ENCODE measurements around the gene MAD1L1. TPM values are rescaled to one million over a fixed set of nuclear protein-coding genes. Genes with fewer than 3 reads are reported as not detected.

The MAD1L1 gene
- total RNA-seq, 2 experiments from 2014 or later, result 157 to 160 TPM

- DNase-seq (peak in 1 of 14 experiments; percentile 14), ATAC-seq (ENCODE audit: poor library complexity) (no peak)
- Histone ChIP-seq H3K36me3 (ENCODE audit: insufficient read depth, low read length) (peaks cover 30% of the 10 kb centered on the region), H3K4me3 (ENCODE audit: low read length) (no peak overlapping the region), H3K9me3 (ENCODE audit: control insufficient read depth in 1 of 2, insufficient read depth in 1 of 2, low read length in 2 of 2) (no peaks in the 10 kb centered on the region), H3K27me3 (ENCODE audit: control insufficient read depth in 1 of 2, insufficient read depth in 2 of 2, low read length in 2 of 2) (no peaks in the 10 kb centered on the region), H3K4me1 (ENCODE audit: insufficient read depth, low read length) (no peaks in the 10 kb centered on the region), H3K27ac (ENCODE audit: low read depth in 1 of 2, low read length in 2 of 2) (no peak overlapping the region)
- intact Hi-C loops (cut with DNase I, micrococcal nuclease), result loop anchor here (1.0 to 10.0 kb wide), 5 partner anchors 314 to 630 kb away; no protein-coding TSS in a partner anchor
- peaks cover 4% of the 10 kb centered on the region for H3K4me1 Mint-ChIP-seq (ENCODE audit: low read depth)
- no peak for TF ChIP-seq CTCF (IDR thresholded peaks at IDR 0.05)
- H3K4me3 Mint-ChIP-seq, result no peak overlapping the region
- no peak overlapping the region for H3K27ac Mint-ChIP-seq
- H3K36me3 Mint-ChIP-seq (ENCODE audit: low read depth), result peaks cover 44% of the 10 kb centered on the region
- H3K9me3 Mint-ChIP-seq, result no peaks in the 10 kb centered on the region
- ChIA-PET POLR2A (no interaction called here), CTCF (no interaction called here)
- no peaks in the 10 kb centered on the region for H3K27me3 Mint-ChIP-seq
These were observed 24.0 kb downstream of the MAD1L1 start for GRCh38 chr7:2208712-2209111.

- CTCF ChIA-PET, result no interaction called here
- H3K4me1 Mint-ChIP-seq (ENCODE audit: low read depth), result peaks cover 4% of the 10 kb centered on the region
- H3K36me3 ChIP-seq (ENCODE audit: insufficient read depth, low read length), result peaks cover 19% of the 10 kb centered on the region
- no peaks in the 10 kb centered on the region for H3K9me3 ChIP-seq (ENCODE audit: control insufficient read depth in 1 of 2, insufficient read depth in 1 of 2, low read length in 2 of 2)
- H3K4me1 ChIP-seq (ENCODE audit: insufficient read depth, low read length), result no peaks in the 10 kb centered on the region
- no peak overlapping the region for H3K27ac ChIP-seq (ENCODE audit: low read depth in 1 of 2, low read length in 2 of 2)
- no peaks in the 10 kb centered on the region for H3K27me3 ChIP-seq (ENCODE audit: control insufficient read depth in 1 of 2, insufficient read depth in 2 of 2, low read length in 2 of 2)
- ATAC-seq (ENCODE audit: poor library complexity), result no peak
- POLR2A ChIA-PET, result no interaction called here
- peak in 1 of 14 experiments; percentile 14 for DNase-seq
- intact Hi-C loops (cut with DNase I, micrococcal nuclease), result loop anchor here (10.0 kb wide), 2 partner anchors 310 to 540 kb away; no protein-coding TSS in a partner anchor
- H3K4me3 Mint-ChIP-seq, result no peak overlapping the region
- TF ChIP-seq CTCF (IDR thresholded peaks at IDR 0.05), result no peak
- no peaks in the 10 kb centered on the region for H3K9me3 Mint-ChIP-seq
- no peak overlapping the region for H3K27ac Mint-ChIP-seq
- no peak overlapping the region for H3K4me3 ChIP-seq (ENCODE audit: low read length)
- H3K27me3 Mint-ChIP-seq, result no peaks in the 10 kb centered on the region
- peaks cover 29% of the 10 kb centered on the region for H3K36me3 Mint-ChIP-seq (ENCODE audit: low read depth)
These were observed 27.5 kb downstream of the MAD1L1 start for GRCh38 chr7:2205036-2205780.

- ChIA-PET POLR2A (no interaction called here), CTCF (no interaction called here)
- Mint-ChIP-seq H3K4me1 (ENCODE audit: low read depth) (peaks cover 4% of the 10 kb centered on the region), H3K27ac (no peak overlapping the region), H3K27me3 (no peaks in the 10 kb centered on the region), H3K36me3 (ENCODE audit: low read depth) (peaks cover 32% of the 10 kb centered on the region), H3K4me3 (no peak overlapping the region), H3K9me3 (no peaks in the 10 kb centered on the region)
- intact Hi-C loops (cut with DNase I, micrococcal nuclease), result loop anchor here (10.0 kb wide), 2 partner anchors 310 to 540 kb away; no protein-coding TSS in a partner anchor
- Histone ChIP-seq H3K36me3 (ENCODE audit: insufficient read depth, low read length) (peaks cover 25% of the 10 kb centered on the region), H3K27ac (ENCODE audit: low read depth in 1 of 2, low read length in 2 of 2) (no peak overlapping the region), H3K4me3 (ENCODE audit: low read length) (no peak overlapping the region), H3K4me1 (ENCODE audit: insufficient read depth, low read length) (no peaks in the 10 kb centered on the region), H3K27me3 (ENCODE audit: control insufficient read depth in 1 of 2, insufficient read depth in 2 of 2, low read length in 2 of 2) (no peaks in the 10 kb centered on the region), H3K9me3 (ENCODE audit: control insufficient read depth in 1 of 2, insufficient read depth in 1 of 2, low read length in 2 of 2) (no peaks in the 10 kb centered on the region)
- TF ChIP-seq CTCF (IDR thresholded peaks at IDR 0.05), result no peak
- no peak for ATAC-seq (ENCODE audit: poor library complexity)
- no peak for DNase-seq
These were observed 28.3 kb downstream of the MAD1L1 start for GRCh38 chr7:2204446-2204845.
